Muscle of leg (tissue), 11 donors: ENCODE data around the gene IL22RA1. TPM values are rescaled to one million over a fixed set of nuclear protein-coding genes. Genes with fewer than 3 reads are reported as not detected.

Experiments used
- DNase-seq: peaks from one replicate; pipeline ENCODE4 v3.0.0; 2013
- H3K27ac ChIP-seq: one replicate; pipeline ENCODE4 v1.5.1; 2013; ENCODE audit warnings: mild to moderate bottlenecking, low read length, control low read depth
- H3K27me3 ChIP-seq: one replicate; pipeline ENCODE4 v1.6.1; 2013; ENCODE audit warnings: low read length; ENCODE audit not compliant: control insufficient read depth, insufficient read depth
- H3K36me3 ChIP-seq: one replicate; pipeline ENCODE4 v1.6.1; 2013; ENCODE audit warnings: low read length; ENCODE audit not compliant: control insufficient read depth, insufficient read depth
- H3K4me1 ChIP-seq: one replicate; pipeline ENCODE4 v1.6.1; 2013; ENCODE audit warnings: low read length; ENCODE audit not compliant: control insufficient read depth, insufficient read depth
- H3K4me3 ChIP-seq: one replicate; pipeline ENCODE4 v1.5.1; 2013; ENCODE audit warnings: low read length, control low read depth
- H3K9me3 ChIP-seq: replicated peaks from 2 replicates; pipeline ENCODE4 v1.6.1; 2013; ENCODE audit warnings: low read depth, low read length; ENCODE audit not compliant: control insufficient read depth
- WGBS: methylation state at CpG from one replicate; pipeline ENCODE4 v1.1.5; 2013; ENCODE audit warnings: missing lambda C conversion rate; ENCODE audit not compliant: insufficient coverage; 5-methylcytosine and 5-hydroxymethylcytosine counted together
- polyA plus RNA-seq, 8 donors: library from polyadenylated mRNA; unstranded; fragments of 120-200 nt; gene quantifications; one replicate each; pipeline versions ENCODE4 v1.2.1 to v1.2.3, GENCODE V29; 2013; ENCODE audit warnings: inconsistent platforms in 1 of 8, low replicate concordance in 1 of 8; ENCODE audit not compliant: insufficient read length in 8 of 8, insufficient read depth in 1 of 8
- total RNA-seq: library from RNA; stranded (reverse); fragments of 120-200 nt; gene quantifications from one replicate; pipeline ENCODE4 v1.2.4, GENCODE V29; 2013

Gene IL22RA1
- total and polyA plus RNA-seq, 9 donors = 0.05 to 3.2 (median 0.56) TPM; not detected in 3

- WGBS = 66% methylated on average over 3 of the region's 8 CpGs
- no peaks in the 10 kb centered on the region for H3K9me3 ChIP-seq
- no peak for DNase-seq
- peaks cover 2% of the 10 kb centered on the region for H3K27me3 ChIP-seq
- H3K36me3 ChIP-seq = no peaks in the 10 kb centered on the region
- no peak overlapping the region for H3K27ac ChIP-seq
- peaks cover 9% of the 10 kb centered on the region for H3K4me1 ChIP-seq
- H3K4me3 ChIP-seq = no peak overlapping the region
Observed at GRCh38 chr1:24118410-24119242, 24.3 kb downstream of the IL22RA1 start.

- no peak for DNase-seq
- H3K27me3 ChIP-seq = peaks cover 2% of the 10 kb centered on the region
- no peaks in the 10 kb centered on the region for H3K36me3 ChIP-seq
- no peaks in the 10 kb centered on the region for H3K9me3 ChIP-seq
- peaks cover 9% of the 10 kb centered on the region for H3K4me1 ChIP-seq
- H3K4me3 ChIP-seq = no peak overlapping the region
- 70% methylated on average over 5 of the region's 14 CpGs for WGBS
- H3K27ac ChIP-seq = no peak overlapping the region
Observed at GRCh38 chr1:24117722-24118409, 25.1 kb downstream of the IL22RA1 start.

- no peak for DNase-seq
- H3K27me3 ChIP-seq = peaks cover 6% of the 10 kb centered on the region
- H3K4me3 ChIP-seq = no peak overlapping the region
- H3K9me3 ChIP-seq = no peaks in the 10 kb centered on the region
- peaks cover 15% of the 10 kb centered on the region for H3K4me1 ChIP-seq
- 100% methylated on average over 1 of the region's 2 CpGs for WGBS
- no peak overlapping the region for H3K27ac ChIP-seq
- no peaks in the 10 kb centered on the region for H3K36me3 ChIP-seq
Observed at GRCh38 chr1:24117132-24117531, 25.8 kb downstream of the IL22RA1 start.

- DNase-seq = no peak
- 81% methylated on average over 5 of the region's 6 CpGs for WGBS
- no peak overlapping the region for H3K4me3 ChIP-seq
- H3K27ac ChIP-seq = no peak overlapping the region
- peaks cover 7% of the 10 kb centered on the region for H3K27me3 ChIP-seq
- H3K36me3 ChIP-seq = no peaks in the 10 kb centered on the region
- H3K4me1 ChIP-seq = peaks cover 29% of the 10 kb centered on the region
- H3K9me3 ChIP-seq = no peaks in the 10 kb centered on the region
Observed at GRCh38 chr1:24114753-24115152, 28.2 kb downstream of the IL22RA1 start.

GRCh38 chr1:24113641-24114033 is 29.3 kb downstream of the IL22RA1 start:
- no peak for DNase-seq
- Histone ChIP-seq H3K4me1 (peaks cover 33% of the 10 kb centered on the region), H3K9me3 (no peaks in the 10 kb centered on the region), H3K27ac (no peak overlapping the region), H3K4me3 (no peak overlapping the region), H3K27me3 (peaks cover 7% of the 10 kb centered on the region), H3K36me3 (no peaks in the 10 kb centered on the region)
- 59% methylated on average over 5 of the region's 6 CpGs for WGBS

- 20% methylated on average over 10 of the region's 27 CpGs for WGBS
- DNase-seq = peak; percentile 82
- Histone ChIP-seq H3K9me3 (no peaks in the 10 kb centered on the region), H3K4me3 (peak within 1 kb of the TSS; percentile 67), H3K27ac (peak within 1 kb of the TSS; percentile 92), H3K36me3 (peaks cover 11% of the 10 kb centered on the region), H3K4me1 (peaks cover 48% of the 10 kb centered on the region), H3K27me3 (peaks cover 7% of the 10 kb centered on the region)
Observed at GRCh38 chr1:24111996-24112779, 30.8 kb downstream of the IL22RA1 start, which contains the start of gene MYOM3. TSS of gene MYOM3 (minus strand) at chr1:24112135. CDS start at chr1:24108636, 3,499 bp downstream.

GRCh38 chr1:24111262-24111995 is 31.5 kb downstream of the IL22RA1 start:
- 52% methylated on average over 19 of the region's 20 CpGs for WGBS
- Histone ChIP-seq H3K27ac (peak overlapping the region; percentile 92), H3K27me3 (peaks cover 7% of the 10 kb centered on the region), H3K36me3 (peaks cover 15% of the 10 kb centered on the region), H3K4me1 (peaks cover 54% of the 10 kb centered on the region), H3K4me3 (peak overlapping the region; percentile 67), H3K9me3 (no peaks in the 10 kb centered on the region)
- peak; percentile 26 for DNase-seq

- H3K27ac ChIP-seq = peak overlapping the region; percentile 92
- peaks cover 21% of the 10 kb centered on the region for H3K36me3 ChIP-seq
- peaks cover 61% of the 10 kb centered on the region for H3K4me1 ChIP-seq
- peak overlapping the region; percentile 67 for H3K4me3 ChIP-seq
- DNase-seq = peak; percentile 68
- no peaks in the 10 kb centered on the region for H3K9me3 ChIP-seq
- peaks cover 6% of the 10 kb centered on the region for H3K27me3 ChIP-seq
- WGBS = 30% methylated on average over 9 of the region's 14 CpGs
Observed at GRCh38 chr1:24110642-24111261, 32.2 kb downstream of the IL22RA1 start.
